GM12892 (cell line): ENCODE data around the gene ILK.

ENCODE experiments used
- DNase-seq: peaks from one replicate; pipeline ENCODE4 v3.0.0; 2011; ENCODE audit not compliant: insufficient read length
- FAIRE-seq: peaks from 2 replicates; lab custom pipeline; 2011; peaks lifted over from hg19 to GRCh38; lab: Jason Lieb, UNC
- POLR2A ChIP-seq: IDR thresholded peaks from 2 replicates; pipeline ENCODE4 v1.6.1; 2011; ENCODE audit warnings: low read depth, low read length, control low read depth
- POLR2AphosphoS5 ChIP-seq: IDR thresholded peaks from 2 replicates; pipeline ENCODE4 v1.6.1; 2011; ENCODE audit warnings: low read depth, low read length, control low read depth
- TAF1 ChIP-seq: IDR thresholded peaks from 2 replicates; pipeline ENCODE4 v1.6.1; 2011; ENCODE audit warnings: low read depth, mild to moderate bottlenecking, control low read depth, low read length, borderline replicate concordance

The ILK gene

DNA sequence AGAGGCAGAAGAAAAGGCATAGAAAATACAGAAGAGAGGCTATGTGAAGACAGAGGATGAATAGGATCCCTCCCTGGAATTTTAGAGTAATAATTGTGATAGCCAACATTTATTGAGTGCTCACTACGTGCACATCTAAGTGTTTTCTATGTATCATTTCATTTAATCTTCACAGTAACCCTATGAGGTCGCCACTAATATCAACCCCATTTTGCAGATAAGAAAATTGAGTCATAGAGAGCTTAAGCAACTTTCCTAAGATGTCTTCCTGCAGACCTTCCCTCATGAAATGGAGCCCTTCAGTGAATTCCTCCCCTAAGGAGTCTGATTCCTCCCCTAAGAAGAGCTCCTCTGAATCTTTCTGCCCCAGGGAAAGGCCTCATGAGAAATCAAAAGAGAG lies 38.2 kb upstream of the ILK start:
- DNase-seq = no peak
- TF ChIP-seq POLR2AphosphoS5 (no peak), TAF1 (no peak), POLR2A (no peak)
- FAIRE-seq = no peak

DNA sequence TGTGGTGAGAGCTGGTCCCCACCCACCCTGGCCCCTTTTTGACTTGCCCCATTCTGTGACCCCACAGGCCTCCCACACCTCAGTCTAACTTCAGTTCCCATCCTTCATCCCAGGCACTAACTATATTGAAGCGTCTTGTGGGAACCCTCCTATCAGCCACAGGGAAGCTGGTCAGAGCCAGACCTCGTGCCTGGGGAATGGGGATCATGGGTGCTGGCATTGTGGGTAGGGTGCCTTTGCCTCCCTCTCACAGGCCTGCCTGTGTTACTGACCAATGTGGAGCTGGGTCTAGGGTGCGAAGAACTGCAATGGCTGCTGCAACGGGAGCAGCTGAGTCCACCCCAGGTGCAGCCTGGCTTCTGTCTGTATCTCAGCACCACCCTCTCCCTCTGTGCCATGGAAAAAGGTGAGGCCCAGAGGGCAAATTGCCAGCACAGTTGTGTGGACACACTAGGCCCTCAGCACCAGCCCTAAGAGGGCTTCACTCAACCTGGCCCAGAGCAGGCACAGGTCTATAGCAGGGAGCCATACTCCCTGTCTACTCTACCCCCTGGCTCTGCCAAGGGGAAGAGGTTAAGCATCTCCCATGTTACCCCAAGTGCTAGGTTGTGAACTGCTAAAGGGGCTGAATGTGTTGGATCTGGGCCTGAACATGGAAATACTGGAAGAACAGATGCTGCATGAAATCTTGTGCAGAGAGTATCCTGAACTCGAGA lies 37.4 kb upstream of the ILK start:
- FAIRE-seq (no peak), DNase-seq (no peak)

DNA sequence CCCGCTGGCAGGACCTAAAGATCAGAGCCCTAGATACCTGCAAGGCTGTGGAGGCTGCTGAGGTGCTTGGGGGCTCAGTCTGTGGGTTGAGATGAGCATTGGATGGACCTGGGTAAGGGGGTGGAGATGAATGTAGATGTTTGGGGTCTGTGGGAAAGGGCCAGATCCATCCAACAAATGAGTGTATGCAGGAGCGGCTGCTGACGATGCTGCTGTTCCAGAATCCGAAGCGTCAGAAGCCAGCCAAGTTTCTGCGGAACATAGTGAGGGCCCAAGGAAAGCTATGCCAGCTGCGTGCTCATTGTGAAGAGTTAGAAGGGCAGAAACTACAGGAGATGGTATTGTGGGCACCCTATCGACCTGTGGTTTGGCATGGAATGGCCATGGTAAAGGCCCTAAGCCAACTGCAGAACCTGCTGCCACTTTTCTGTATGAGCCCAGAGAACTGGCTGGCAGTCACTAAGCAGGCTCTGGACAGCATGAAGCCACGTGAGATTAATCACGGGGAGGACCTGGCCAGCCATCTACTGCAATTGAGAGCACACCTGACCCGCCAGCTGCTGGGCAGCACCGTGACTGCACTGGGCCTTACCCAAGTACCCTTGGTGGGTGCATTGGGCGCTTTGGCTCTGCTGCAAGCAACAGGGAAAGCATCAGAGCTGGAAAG lies 36.7 kb upstream of the ILK start:
- FAIRE-seq (no peak), DNase-seq (no peak)
- no peak for TF ChIP-seq POLR2A
- TF ChIP-seq TAF1 = no peak
- no peak for TF ChIP-seq POLR2AphosphoS5

More for the DNA sequence above, 37.4 kb upstream of the ILK start:
- no peak for TF ChIP-seq TAF1
- no peak for TF ChIP-seq POLR2A
- TF ChIP-seq POLR2AphosphoS5 = no peak

DNA sequence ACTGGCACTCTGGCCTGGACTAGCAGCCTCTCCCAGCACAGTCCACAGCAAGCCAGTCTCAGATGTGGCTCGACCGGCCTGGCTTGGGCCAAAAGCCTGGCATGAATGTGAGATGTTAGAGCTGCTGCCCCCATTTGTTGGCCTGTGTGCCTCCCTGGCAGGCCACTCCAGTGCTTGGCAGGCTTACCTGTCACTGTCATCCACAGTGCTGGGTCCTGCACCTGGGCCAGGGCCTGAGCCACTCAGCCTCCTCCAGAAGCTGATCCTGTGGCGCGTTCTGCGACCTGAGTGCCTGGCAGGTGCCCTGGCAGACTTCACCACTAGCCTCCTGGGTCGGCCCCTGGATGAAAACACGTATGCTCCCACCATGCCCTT lies 36.2 kb upstream of the ILK start:
- FAIRE-seq (no peak), DNase-seq (no peak)
- TF ChIP-seq TAF1 = no peak
- TF ChIP-seq POLR2AphosphoS5 = no peak
- no peak for TF ChIP-seq POLR2A

DNA sequence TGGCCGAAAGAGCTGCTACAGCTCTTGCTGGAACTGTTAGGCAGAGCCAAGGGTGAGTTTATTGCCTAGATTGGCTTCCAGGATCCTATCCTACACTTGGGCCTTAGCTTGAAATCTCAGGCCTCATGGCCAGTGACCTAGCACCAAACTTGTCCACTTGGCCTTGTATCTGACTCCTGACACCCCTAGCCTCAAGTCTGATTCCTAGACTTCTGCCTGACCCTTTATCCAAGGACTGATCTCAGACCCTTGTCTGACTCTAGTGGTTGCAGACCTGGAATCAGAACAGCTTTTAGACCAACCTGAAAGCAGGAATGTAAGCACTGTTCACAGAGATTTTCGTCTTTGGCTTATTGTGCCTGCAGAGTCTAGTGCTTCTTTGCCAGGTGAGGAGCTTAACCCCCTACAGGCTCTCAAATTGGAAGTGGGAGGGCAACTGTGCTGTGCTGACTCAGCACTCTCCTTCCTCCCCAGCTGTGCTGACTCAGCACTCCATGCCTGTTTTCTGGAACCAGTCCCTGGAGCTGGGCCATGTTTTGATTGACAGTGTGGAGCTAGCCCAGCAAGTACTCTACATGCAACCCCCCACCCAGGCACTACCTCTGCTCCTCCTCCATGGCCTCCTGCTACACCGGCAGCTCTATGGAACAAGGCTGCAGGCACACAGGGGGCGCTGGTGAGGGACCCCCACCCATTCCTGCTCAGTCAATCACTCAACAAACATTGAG lies 35.2 kb upstream of the ILK start:
- TF ChIP-seq TAF1 = no peak
- no peak for TF ChIP-seq POLR2A
- no peak for TF ChIP-seq POLR2AphosphoS5
- DNase-seq = no peak
- peak; percentile 70 for FAIRE-seq

DNA sequence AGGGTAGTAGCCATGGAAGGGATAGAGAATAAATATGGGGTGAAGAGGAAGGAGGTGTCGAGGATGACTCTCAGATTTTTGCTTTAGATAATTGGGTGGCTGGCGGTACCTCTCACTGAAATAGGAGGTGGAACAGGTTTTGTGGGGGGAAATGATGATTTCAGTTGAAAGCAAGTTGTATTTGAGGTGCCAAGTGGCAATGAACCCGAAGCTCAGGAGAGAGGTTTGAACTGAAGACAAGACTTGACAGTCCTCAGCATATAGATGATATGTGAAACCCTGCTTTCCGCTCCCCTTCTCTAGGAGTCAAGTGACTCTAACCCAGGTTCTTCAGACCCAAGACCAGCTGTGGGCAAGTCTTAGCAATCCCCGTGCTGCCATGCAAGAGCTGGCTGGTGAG lies 33.9 kb upstream of the ILK start:
- TF ChIP-seq POLR2AphosphoS5 (no peak), POLR2A (no peak), TAF1 (no peak)
- DNase-seq (no peak), FAIRE-seq (peak; percentile 27)

DNA sequence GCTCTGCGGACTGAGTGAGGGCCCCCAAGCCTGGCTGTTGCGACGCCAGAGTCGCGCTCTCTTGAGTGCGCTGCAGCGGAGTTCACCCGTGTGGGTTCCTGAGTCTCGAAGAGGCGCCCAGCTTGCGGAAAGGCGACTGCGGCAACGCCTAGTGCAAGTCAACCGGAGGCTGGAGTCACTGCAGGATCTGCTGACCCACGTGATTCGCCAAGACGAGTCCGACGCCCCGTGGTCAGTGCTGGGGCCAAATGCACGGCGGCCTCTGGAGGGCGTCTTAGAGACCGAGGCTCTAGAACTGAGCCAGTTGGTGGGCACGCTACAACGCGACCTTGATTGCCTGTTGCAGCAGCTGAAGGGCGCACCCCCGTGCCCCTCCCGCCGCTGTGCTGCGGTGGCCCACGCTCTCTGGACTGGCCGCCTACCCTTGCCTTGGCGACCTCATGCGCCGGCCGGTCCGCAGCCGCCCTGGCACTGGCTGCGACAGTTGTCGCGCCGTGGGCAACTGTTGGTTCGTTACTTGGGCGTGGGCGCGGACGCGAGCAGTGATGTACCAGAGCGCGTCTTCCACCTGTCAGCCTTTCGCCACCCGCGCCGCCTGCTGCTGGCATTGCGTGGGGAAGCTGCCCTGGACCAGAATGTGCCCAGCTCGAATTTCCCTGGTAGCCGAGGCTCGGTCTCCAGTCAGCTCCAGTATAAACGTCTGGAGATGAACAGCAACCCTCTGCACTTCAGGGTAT lies 32.7 kb upstream of the ILK start:
- DNase-seq (no peak), FAIRE-seq (no peak)
- TF ChIP-seq POLR2A = no peak
- TF ChIP-seq TAF1 = no peak
- no peak for TF ChIP-seq POLR2AphosphoS5

DNA sequence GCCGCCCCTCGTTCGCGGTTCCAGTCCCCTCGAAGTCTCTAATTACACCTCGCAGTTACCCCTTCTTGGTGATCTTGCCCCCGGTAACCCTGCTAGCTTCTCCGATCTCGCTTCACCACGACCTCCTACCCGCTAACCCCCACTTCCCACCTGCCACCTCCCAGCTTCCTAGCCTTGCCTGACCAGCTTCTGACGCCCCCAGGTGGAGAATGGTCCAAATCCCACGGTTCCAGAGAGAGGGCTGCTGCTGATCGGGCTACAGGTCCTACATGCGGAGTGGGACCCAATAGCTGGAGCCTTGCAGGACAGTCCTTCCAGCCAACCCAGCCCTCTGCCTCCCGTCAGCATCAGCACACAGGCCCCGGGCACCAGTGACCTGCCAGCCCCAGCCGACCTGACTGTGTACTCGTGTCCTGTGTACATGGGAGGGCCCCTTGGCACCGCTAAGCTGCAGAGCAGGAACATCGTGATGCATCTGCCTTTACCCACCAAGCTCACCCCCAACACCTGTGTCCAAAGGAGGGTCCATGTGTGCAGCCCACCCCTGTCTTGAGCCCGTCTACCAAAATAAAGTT lies 32.1 kb upstream of the ILK start:
- no peak for TF ChIP-seq POLR2A
- TF ChIP-seq POLR2AphosphoS5 = no peak
- no peak for TF ChIP-seq TAF1
- DNase-seq (no peak), FAIRE-seq (no peak)

DNA sequence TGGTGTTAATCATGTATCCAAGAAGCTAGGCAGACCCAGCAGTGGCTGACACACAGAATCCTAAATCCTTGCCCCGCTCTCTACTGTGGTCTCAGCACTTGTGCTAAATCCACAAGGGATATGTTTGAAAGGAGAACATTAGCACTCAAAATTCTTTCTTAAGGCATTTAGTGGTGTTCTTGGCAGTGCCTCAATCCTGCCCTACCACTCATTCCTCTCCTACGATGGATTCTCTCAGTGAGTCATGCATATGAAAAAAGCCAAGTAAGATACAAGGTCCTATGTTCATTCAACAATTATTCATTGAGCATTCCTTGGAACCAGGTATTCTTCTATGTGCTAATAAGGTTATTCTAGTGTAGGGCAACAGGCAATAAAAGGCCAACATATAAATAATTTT lies 31.4 kb upstream of the ILK start:
- DNase-seq (no peak), FAIRE-seq (no peak)
- TF ChIP-seq POLR2A = no peak
- TF ChIP-seq POLR2AphosphoS5 = no peak
- TF ChIP-seq TAF1 = no peak

DNA sequence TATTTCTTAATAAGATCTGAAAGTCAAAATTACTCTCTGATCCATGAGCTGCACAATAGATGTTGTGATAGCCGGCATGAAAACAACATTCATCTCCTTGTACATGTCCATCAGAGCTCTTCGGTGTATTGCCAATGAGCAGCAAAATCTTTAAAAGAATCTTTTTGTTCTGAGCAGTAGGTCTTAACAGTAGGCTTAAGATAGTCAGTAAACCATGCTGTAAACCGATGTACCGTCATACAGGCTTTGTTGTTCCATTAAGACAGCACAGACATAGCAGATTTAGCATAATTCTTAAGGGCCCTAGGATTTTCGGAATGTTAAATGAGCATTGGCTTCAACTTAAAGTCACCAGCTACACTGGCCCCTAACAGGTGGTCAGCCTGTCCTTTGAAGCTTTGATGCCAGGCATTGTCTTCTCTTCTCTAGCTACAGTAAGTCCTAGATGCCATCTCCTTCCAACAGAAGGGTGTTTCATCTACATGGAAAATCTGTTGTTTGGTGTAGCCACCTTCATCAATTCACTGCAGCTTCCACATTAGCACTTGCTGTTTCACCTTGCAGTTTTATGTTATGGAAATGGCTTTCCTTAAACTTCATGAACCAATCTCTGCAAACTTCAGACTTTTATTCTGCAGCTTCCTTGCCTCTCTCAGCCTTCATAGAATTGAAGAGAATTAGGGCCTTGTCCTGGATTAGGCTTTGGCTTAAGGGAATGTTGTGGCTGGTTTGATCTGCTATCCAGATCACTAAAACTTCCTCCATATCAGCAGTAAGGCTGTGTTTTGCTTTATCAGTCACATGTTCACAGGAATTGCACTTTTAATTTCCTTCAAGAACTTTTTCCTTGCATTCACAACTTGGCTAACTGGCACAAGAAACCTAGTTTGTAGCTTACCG lies 28.5 kb upstream of the ILK start:
- no peak for FAIRE-seq
- TF ChIP-seq POLR2AphosphoS5 (no peak), TAF1 (no peak), POLR2A (no peak)
- no peak for DNase-seq
